A549 (cell line): Measurements from ENCODE around the gene IMPA2.

Source experiments
- BHLHE40 ChIP-seq: IDR thresholded peaks from 2 replicates; pipeline ENCODE4 v1.6.1; 2012; ENCODE audit warnings: low read depth, low read length, inconsistent platforms
- EHF ChIP-seq: fragments of 250-450 bp; sonication (Bioruptor Pico); IDR thresholded peaks from 2 replicates; pipeline ENCODE4 v1.5.0; 2020; ENCODE audit warnings: mild to moderate bottlenecking
- ESRRA ChIP-seq: fragments of 150-350 bp; IDR thresholded peaks from 2 replicates; pipeline ENCODE4 v1.6.1; 2014; ENCODE audit warnings: mild to moderate bottlenecking, low read length, borderline replicate concordance
- JUN ChIP-seq, 2 experiments: fragments of >200 bp; sonication (Bioruptor Twin); formaldehyde crosslinking; IDR thresholded peaks; 2 replicates in 1 of 2; 3 replicates in 1 of 2; pipeline ENCODE4 v1.6.1; 2016 to 2017
- MAX ChIP-seq: IDR thresholded peaks from 2 replicates; pipeline ENCODE4 v1.6.1; 2012
- MAZ ChIP-seq: fragments of 150-350 bp; IDR thresholded peaks from 2 replicates; pipeline ENCODE4 v1.6.1; 2014; ENCODE audit warnings: antibody characterized with exemption, low read depth, low read length, borderline replicate concordance
- PHF8 ChIP-seq: fragments of 200-600 bp; sonication (generic); IDR thresholded peaks from 2 replicates; pipeline ENCODE4 v1.6.1; 2016; ENCODE audit warnings: low read depth, mild to moderate bottlenecking, antibody characterized with exemption, moderate library complexity, borderline replicate concordance
- POLR2A ChIP-seq: IDR thresholded peaks from 2 replicates; pipeline ENCODE4 v1.6.1; 2012; ENCODE audit warnings: mild to moderate bottlenecking, low read length
- RAD21 ChIP-seq, 2 experiments: fragments of >200 bp in 1 of 2; sonication (Bioruptor Twin) in 1 of 2; formaldehyde crosslinking in 1 of 2; IDR thresholded peaks in 1 of 2; conservative IDR thresholded peaks in 1 of 2; 2 replicates in 1 of 2; 3 replicates in 1 of 2; pipeline ENCODE4 v1.6.1; 2012 to 2018; ENCODE audit warnings: inconsistent platforms in 1 of 2
- TFCP2L1 ChIP-seq: fragments of 250-450 bp; sonication (Bioruptor Pico); IDR thresholded peaks from 2 replicates; pipeline ENCODE4 v1.5.0; 2021; ENCODE audit warnings: mild to moderate bottlenecking
- TF ChIP-seq, protein P1 (sequence below): fragments of >200 bp; sonication (Bioruptor Twin); formaldehyde crosslinking; IDR thresholded peaks from 3 replicates; pipeline ENCODE4 v1.5.1; 2016
- TF ChIP-seq, protein P2 (sequence below): fragments of 250-450 bp; sonication (Bioruptor Pico); IDR thresholded peaks from 2 replicates; pipeline ENCODE4 v1.5.0; 2020; ENCODE audit warnings: low read depth, mild to moderate bottlenecking, moderate library complexity

GRCh38 chr18:11946756-11947155 lies 34.6 kb upstream of the IMPA2 start:
- TF ChIP-seq MAX = no peak
- TF ChIP-seq, protein P1, sequence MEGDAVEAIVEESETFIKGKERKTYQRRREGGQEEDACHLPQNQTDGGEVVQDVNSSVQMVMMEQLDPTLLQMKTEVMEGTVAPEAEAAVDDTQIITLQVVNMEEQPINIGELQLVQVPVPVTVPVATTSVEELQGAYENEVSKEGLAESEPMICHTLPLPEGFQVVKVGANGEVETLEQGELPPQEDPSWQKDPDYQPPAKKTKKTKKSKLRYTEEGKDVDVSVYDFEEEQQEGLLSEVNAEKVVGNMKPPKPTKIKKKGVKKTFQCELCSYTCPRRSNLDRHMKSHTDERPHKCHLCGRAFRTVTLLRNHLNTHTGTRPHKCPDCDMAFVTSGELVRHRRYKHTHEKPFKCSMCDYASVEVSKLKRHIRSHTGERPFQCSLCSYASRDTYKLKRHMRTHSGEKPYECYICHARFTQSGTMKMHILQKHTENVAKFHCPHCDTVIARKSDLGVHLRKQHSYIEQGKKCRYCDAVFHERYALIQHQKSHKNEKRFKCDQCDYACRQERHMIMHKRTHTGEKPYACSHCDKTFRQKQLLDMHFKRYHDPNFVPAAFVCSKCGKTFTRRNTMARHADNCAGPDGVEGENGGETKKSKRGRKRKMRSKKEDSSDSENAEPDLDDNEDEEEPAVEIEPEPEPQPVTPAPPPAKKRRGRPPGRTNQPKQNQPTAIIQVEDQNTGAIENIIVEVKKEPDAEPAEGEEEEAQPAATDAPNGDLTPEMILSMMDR = no peak
- no peak for TF ChIP-seq TFCP2L1
- TF ChIP-seq POLR2A = no peak
- TF ChIP-seq EHF (CRISPR knock-in tag) = no peak
- TF ChIP-seq RAD21 (conservative IDR thresholded peaks at IDR 0.05 in 1 of 2, IDR thresholded peaks at IDR 0.05 in 1 of 2) = no peak
- TF ChIP-seq MAZ = no peak
- TF ChIP-seq, protein P2, sequence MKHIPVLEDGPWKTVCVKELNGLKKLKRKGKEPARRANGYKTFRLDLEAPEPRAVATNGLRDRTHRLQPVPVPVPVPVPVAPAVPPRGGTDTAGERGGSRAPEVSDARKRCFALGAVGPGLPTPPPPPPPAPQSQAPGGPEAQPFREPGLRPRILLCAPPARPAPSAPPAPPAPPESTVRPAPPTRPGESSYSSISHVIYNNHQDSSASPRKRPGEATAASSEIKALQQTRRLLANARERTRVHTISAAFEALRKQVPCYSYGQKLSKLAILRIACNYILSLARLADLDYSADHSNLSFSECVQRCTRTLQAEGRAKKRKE (CRISPR knock-in tag) = no peak
- TF ChIP-seq ESRRA = no peak
- no peak for TF ChIP-seq BHLHE40
- no peak for TF ChIP-seq PHF8
- no peak for TF ChIP-seq JUN (IDR thresholded peaks at IDR 0.05)
